SU-DHL-6 (cell line): ENCODE measurements around the gene SELENOV.

ENCODE experiments used
- H2AFZ ChIP-seq: fragments of 200-600 bp; sonication (generic); 2 replicates; pipeline ENCODE4 v1.6.1; 2014; ENCODE audit warnings: low read depth, mild to moderate bottlenecking, moderate library complexity, mixed read lengths, antibody characterized with exemption, low read length; ENCODE audit not compliant: severe bottlenecking
- H3F3A ChIP-seq: fragments of 200-600 bp; shearing (Covaris generic); 2 replicates; pipeline ENCODE4 v1.6.0; 2016; ENCODE audit warnings: antibody characterized with exemption, mild to moderate bottlenecking; ENCODE audit not compliant: insufficient read depth
- H3K27ac ChIP-seq: fragments of 200-600 bp; sonication (generic); 2 replicates; pipeline ENCODE4 v1.5.1; 2016; ENCODE audit warnings: low read depth, mild to moderate bottlenecking, low read length, moderate library complexity, mixed read lengths
- H3K27me3 ChIP-seq: fragments of 200-600 bp; sonication (generic), shearing (Covaris generic); 2 replicates; pipeline ENCODE4 v1.6.0; 2014; ENCODE audit warnings: mild to moderate bottlenecking, low read length
- H3K36me3 ChIP-seq: fragments of 200-600 bp; sonication (generic); 2 replicates; pipeline ENCODE4 v1.6.1; 2014; ENCODE audit warnings: mild to moderate bottlenecking, low read length, mixed read lengths
- H3K4me2 ChIP-seq: fragments of 300-600, 200-600 bp; shearing (Covaris generic), sonication (generic); 2 replicates; pipeline ENCODE4 v1.6.0; 2014; ENCODE audit warnings: low read length, low read depth, mild to moderate bottlenecking; ENCODE audit not compliant: poor library complexity, severe bottlenecking
- H3K4me3 ChIP-seq: fragments of 200-600 bp; sonication (generic); 2 replicates; pipeline ENCODE4 v1.5.1; 2014; ENCODE audit warnings: antibody characterized with exemption, low read length, mild to moderate bottlenecking, mixed read lengths; ENCODE audit not compliant: insufficient read depth, poor library complexity, severe bottlenecking
- H3K79me2 ChIP-seq: fragments of 200-600 bp; sonication (generic); 2 replicates; pipeline ENCODE4 v1.6.1; 2014; ENCODE audit warnings: mild to moderate bottlenecking, low read length, moderate library complexity; ENCODE audit not compliant: insufficient read depth
- H3K9ac ChIP-seq: fragments of 200-600 bp; sonication (generic); 2 replicates; pipeline ENCODE4 v1.7.0; 2014; ENCODE audit warnings: mild to moderate bottlenecking, low read length
- H3K9me2 ChIP-seq: fragments of 200-600 bp; sonication (generic); replicated peaks from 2 replicates; pipeline ENCODE4 v1.6.1; 2014; ENCODE audit warnings: low read length; ENCODE audit not compliant: insufficient read depth
- H3K9me3 ChIP-seq: fragments of 200-600 bp; sonication (generic); 2 replicates; pipeline ENCODE4 v1.6.1; 2014; ENCODE audit warnings: low read length, mixed read lengths; ENCODE audit not compliant: insufficient read depth
- H4K20me1 ChIP-seq: fragments of 200-600 bp; sonication (generic); 2 replicates; pipeline ENCODE4 v1.6.1; 2014; ENCODE audit warnings: low read depth, mild to moderate bottlenecking, antibody characterized with exemption, low read length, moderate library complexity, mixed read lengths
- EZH2phosphoT487 ChIP-seq: fragments of 200-600 bp; sonication (generic), shearing (Covaris generic); conservative IDR thresholded peaks from 2 replicates; pipeline ENCODE4 v1.6.1; 2018; ENCODE audit warnings: mild to moderate bottlenecking, antibody characterized with exemption, low read length, moderate library complexity, mixed read lengths
- TF ChIP-seq, protein P1 (sequence below): fragments of 200-600 bp; sonication (generic); IDR thresholded peaks from one replicate; pipeline ENCODE4 v1.5.1; 2017; ENCODE audit warnings: antibody characterized with exemption, mild to moderate bottlenecking, low read length, moderate library complexity; ENCODE audit not compliant: insufficient read depth, poor library complexity, severe bottlenecking

The SELENOV gene

DNA sequence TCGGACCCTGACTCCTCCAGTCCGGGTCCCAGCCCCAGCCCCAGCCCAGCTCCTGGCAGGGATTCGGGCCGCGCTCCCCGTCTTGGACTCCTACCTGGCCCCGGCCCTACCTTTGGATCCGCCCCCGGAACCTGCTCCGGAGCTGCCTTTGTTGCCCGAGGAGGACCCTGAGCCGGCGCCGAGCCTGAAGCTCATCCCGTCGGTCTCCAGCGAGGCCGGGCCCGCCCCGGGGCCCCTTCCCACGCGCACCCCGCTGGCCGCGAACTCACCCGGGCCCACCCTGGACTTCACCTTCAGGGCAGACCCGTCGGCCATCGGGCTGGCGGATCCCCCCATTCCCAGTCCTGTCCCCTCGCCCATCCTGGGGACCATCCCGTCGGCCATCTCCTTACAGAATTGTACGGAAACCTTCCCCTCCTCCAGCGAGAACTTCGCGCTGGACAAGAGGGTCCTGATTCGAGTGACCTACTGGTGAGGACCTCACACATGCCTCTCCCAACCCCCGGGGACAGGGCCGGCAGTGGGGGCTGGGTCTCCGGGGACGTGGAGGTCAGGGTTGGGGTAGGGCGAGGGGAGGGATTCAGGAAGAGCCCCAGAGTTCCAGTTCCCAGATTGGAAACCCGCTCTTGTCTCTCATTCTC lies 732 bp downstream of the SELENOV start:
- Histone ChIP-seq H3K9me3 (no peaks in the 10 kb centered on the region), H3K36me3 (no peaks in the 10 kb centered on the region), H3K27ac (no peak overlapping the region), H4K20me1 (no peaks in the 10 kb centered on the region), H2AFZ (no peak overlapping the region), H3K9ac (no peak overlapping the region), H3K4me3 (no peak overlapping the region), H3K79me2 (no peaks in the 10 kb centered on the region), H3K4me2 (no peak overlapping the region), H3F3A (no peaks in the 10 kb centered on the region), H3K27me3 (no peaks in the 10 kb centered on the region), H3K9me2 (no peaks in the 10 kb centered on the region)
- TF ChIP-seq EZH2phosphoT487: no peak
- TF ChIP-seq, protein P1, sequence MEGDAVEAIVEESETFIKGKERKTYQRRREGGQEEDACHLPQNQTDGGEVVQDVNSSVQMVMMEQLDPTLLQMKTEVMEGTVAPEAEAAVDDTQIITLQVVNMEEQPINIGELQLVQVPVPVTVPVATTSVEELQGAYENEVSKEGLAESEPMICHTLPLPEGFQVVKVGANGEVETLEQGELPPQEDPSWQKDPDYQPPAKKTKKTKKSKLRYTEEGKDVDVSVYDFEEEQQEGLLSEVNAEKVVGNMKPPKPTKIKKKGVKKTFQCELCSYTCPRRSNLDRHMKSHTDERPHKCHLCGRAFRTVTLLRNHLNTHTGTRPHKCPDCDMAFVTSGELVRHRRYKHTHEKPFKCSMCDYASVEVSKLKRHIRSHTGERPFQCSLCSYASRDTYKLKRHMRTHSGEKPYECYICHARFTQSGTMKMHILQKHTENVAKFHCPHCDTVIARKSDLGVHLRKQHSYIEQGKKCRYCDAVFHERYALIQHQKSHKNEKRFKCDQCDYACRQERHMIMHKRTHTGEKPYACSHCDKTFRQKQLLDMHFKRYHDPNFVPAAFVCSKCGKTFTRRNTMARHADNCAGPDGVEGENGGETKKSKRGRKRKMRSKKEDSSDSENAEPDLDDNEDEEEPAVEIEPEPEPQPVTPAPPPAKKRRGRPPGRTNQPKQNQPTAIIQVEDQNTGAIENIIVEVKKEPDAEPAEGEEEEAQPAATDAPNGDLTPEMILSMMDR: no peak

DNA sequence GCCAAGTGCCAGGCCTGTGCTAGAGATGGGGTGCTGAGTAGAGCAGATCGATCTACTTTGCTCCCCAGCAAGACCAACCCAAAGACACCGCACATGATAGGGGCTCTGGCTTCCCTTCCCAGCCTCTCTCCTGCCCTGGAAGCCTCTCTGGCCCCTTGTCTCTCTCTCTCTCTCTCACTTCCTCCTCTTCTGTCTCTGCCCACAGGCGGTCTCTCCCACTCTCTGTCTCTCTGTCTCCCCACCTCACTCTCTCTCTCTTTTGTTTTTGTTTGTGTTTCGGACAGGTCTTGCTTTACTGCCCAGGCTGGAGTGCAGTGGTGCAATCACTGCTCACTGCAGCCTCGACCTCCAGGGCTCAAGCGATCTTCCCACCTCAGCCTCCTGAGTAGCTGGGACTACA lies 1.3 kb downstream of the SELENOV start:
- Histone ChIP-seq H3K27ac (no peak overlapping the region), H2AFZ (no peak overlapping the region), H3K4me2 (no peak overlapping the region), H3K9me3 (no peaks in the 10 kb centered on the region), H4K20me1 (no peaks in the 10 kb centered on the region), H3K9ac (no peak overlapping the region), H3K79me2 (no peaks in the 10 kb centered on the region), H3K27me3 (no peaks in the 10 kb centered on the region), H3F3A (no peaks in the 10 kb centered on the region), H3K4me3 (no peak overlapping the region), H3K9me2 (no peaks in the 10 kb centered on the region), H3K36me3 (no peaks in the 10 kb centered on the region)
- no peak for TF ChIP-seq EZH2phosphoT487
- TF ChIP-seq, protein P1: no peak

DNA sequence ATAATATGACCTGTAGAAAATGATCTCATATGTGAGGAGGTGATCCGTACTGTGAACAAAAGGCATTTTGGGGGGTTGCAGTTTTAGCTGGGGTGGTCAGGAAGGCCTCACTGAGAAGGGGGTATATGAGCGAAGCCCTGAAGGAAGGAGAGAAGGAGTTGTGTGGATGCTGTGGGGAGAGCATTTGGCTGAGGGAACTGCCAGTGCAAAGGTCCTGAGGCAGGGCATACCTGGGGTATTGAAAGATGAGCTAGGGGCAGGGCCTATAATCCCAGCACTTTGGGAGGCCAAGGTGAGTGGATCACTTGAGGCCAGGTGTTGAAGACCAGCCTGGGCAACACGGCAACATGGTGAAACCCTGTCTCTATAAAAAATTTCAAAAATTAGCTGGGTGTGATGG lies 2.5 kb downstream of the SELENOV start:
- H3K27ac ChIP-seq: no peak overlapping the region
- H3K79me2 ChIP-seq: no peaks in the 10 kb centered on the region
- H3K9ac ChIP-seq: no peak overlapping the region
- H3F3A ChIP-seq: no peaks in the 10 kb centered on the region
- no peak overlapping the region for H2AFZ ChIP-seq
- H3K9me3 ChIP-seq: no peaks in the 10 kb centered on the region
- no peaks in the 10 kb centered on the region for H4K20me1 ChIP-seq
- no peaks in the 10 kb centered on the region for H3K9me2 ChIP-seq
- no peak overlapping the region for H3K4me3 ChIP-seq
- H3K36me3 ChIP-seq: no peaks in the 10 kb centered on the region
- no peaks in the 10 kb centered on the region for H3K27me3 ChIP-seq
- TF ChIP-seq, protein P1: no peak
- no peak for TF ChIP-seq EZH2phosphoT487
- no peak overlapping the region for H3K4me2 ChIP-seq
